SK-N-SH (cell line): Measurements from ENCODE around the gene CLN6.

Source experiments
- TF ChIP-seq, protein P1 (sequence below): fragments of 150-350 bp; IDR thresholded peaks from 2 replicates; pipeline ENCODE4 v1.6.1; 2017; ENCODE audit warnings: antibody characterized with exemption, low read length, low read depth, borderline replicate concordance
- TF ChIP-seq, protein P2 (sequence below): fragments of 200-600 bp; sonication (generic); IDR thresholded peaks from 2 replicates; pipeline ENCODE4 v1.6.1; 2017; ENCODE audit warnings: antibody characterized with exemption, mild to moderate bottlenecking, moderate library complexity
- TF ChIP-seq, protein P3 (sequence below): IDR thresholded peaks from 2 replicates; pipeline ENCODE4 v1.6.1; 2012; ENCODE audit warnings: mild to moderate bottlenecking, low read depth, low read length, moderate library complexity

DNA sequence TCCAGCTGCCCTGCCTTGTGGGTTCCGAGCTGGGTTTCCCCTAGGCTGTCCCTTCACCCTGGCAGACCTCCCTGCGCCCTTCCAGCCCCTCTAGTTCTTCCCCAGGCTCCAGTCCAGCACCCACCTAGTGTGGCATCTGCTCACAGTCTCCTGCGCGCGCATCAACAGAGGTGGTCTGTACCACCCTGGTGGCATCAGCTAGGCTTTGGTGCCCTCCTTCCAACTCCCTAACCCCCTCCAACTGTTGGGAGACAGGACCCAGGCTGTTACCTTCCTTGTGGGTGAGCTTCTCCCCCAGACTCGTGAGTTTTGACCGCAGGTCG, 32.4 kb downstream of the CLN6 start:
- TF ChIP-seq, protein P1, sequence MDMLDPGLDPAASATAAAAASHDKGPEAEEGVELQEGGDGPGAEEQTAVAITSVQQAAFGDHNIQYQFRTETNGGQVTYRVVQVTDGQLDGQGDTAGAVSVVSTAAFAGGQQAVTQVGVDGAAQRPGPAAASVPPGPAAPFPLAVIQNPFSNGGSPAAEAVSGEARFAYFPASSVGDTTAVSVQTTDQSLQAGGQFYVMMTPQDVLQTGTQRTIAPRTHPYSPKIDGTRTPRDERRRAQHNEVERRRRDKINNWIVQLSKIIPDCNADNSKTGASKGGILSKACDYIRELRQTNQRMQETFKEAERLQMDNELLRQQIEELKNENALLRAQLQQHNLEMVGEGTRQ, result no peak
- TF ChIP-seq, protein P2, sequence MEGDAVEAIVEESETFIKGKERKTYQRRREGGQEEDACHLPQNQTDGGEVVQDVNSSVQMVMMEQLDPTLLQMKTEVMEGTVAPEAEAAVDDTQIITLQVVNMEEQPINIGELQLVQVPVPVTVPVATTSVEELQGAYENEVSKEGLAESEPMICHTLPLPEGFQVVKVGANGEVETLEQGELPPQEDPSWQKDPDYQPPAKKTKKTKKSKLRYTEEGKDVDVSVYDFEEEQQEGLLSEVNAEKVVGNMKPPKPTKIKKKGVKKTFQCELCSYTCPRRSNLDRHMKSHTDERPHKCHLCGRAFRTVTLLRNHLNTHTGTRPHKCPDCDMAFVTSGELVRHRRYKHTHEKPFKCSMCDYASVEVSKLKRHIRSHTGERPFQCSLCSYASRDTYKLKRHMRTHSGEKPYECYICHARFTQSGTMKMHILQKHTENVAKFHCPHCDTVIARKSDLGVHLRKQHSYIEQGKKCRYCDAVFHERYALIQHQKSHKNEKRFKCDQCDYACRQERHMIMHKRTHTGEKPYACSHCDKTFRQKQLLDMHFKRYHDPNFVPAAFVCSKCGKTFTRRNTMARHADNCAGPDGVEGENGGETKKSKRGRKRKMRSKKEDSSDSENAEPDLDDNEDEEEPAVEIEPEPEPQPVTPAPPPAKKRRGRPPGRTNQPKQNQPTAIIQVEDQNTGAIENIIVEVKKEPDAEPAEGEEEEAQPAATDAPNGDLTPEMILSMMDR, result no peak
- TF ChIP-seq, protein P3, sequence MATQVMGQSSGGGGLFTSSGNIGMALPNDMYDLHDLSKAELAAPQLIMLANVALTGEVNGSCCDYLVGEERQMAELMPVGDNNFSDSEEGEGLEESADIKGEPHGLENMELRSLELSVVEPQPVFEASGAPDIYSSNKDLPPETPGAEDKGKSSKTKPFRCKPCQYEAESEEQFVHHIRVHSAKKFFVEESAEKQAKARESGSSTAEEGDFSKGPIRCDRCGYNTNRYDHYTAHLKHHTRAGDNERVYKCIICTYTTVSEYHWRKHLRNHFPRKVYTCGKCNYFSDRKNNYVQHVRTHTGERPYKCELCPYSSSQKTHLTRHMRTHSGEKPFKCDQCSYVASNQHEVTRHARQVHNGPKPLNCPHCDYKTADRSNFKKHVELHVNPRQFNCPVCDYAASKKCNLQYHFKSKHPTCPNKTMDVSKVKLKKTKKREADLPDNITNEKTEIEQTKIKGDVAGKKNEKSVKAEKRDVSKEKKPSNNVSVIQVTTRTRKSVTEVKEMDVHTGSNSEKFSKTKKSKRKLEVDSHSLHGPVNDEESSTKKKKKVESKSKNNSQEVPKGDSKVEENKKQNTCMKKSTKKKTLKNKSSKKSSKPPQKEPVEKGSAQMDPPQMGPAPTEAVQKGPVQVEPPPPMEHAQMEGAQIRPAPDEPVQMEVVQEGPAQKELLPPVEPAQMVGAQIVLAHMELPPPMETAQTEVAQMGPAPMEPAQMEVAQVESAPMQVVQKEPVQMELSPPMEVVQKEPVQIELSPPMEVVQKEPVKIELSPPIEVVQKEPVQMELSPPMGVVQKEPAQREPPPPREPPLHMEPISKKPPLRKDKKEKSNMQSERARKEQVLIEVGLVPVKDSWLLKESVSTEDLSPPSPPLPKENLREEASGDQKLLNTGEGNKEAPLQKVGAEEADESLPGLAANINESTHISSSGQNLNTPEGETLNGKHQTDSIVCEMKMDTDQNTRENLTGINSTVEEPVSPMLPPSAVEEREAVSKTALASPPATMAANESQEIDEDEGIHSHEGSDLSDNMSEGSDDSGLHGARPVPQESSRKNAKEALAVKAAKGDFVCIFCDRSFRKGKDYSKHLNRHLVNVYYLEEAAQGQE, result no peak
